Stimulated activated CD8-positive, alpha-beta memory T cell treated with anti-CD3 and anti-CD28 coated beads, Interleukin-15, amount 100 ng/mL, for 4 hours (primary cell): ENCODE data around the gene PCDHA1.
"Not testable (repeated sequence)": the region's sequence is repeated elsewhere in the genome, so short reads cannot be mapped to it uniquely, and the experiment has no call there.

Experiments
- DNase-seq, 2 donors: peaks; one replicate each; pipeline ENCODE4 v3.0.0-alpha.2; 2020; ENCODE audit warnings: low read depth in 2 of 2

Gene PCDHA1

GRCh38 chr5:140849831-140850634 lies 64.1 kb downstream of the PCDHA1 start:
- DNase-seq: not testable (repeated sequence)

DNA sequence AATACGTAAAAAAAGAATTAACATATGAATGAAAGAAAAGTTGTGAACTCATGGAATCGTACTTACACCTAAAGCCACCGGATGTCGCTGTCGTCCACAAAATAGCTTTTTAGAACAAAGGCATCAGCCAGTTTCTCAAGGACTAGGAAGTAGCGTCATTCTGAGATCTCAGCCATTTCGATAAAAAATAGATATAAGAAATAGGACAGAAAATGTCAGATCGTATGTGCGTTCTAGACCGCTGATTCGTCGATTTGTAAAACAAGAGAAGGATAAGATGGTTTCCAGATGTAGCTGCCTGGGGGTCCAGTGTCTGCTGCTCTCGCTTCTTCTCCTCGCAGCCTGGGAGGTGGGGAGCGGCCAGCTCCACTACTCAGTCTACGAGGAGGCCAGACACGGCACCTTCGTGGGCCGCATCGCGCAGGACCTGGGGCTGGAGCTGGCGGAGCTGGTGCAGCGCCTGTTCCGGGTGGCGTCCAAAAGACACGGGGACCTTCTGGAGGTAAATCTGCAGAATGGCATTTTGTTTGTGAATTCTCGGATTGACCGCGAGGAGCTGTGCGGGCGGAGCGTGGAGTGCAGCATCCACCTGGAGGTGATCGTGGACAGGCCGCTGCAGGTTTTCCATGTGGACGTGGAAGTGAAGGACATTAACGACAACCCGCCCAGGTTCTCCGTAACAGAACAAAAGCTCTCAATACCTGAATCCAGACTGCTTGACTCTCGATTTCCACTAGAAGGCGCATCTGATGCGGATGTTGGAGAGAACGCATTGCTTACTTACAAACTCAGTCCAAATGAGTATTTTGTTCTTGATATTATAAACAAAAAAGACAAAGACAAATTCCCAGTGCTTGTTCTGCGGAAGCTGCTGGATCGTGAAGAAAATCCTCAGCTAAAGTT lies 70.1 kb downstream of the PCDHA1 start, which contains the start of gene PCDHA10:
Gene PCDHA10, plus strand, starts transcription at position 126 of the 903 bp plus-strand sequence. Its CDS starts 152 bp downstream, at position 278.
- no peak for DNase-seq

GRCh38 chr5:140857177-140857986 lies 71.4 kb downstream of the PCDHA1 start:
- DNase-seq: no peak

GRCh38 chr5:140857987-140858240 lies 72.0 kb downstream of the PCDHA1 start:
- DNase-seq: no peak

DNA sequence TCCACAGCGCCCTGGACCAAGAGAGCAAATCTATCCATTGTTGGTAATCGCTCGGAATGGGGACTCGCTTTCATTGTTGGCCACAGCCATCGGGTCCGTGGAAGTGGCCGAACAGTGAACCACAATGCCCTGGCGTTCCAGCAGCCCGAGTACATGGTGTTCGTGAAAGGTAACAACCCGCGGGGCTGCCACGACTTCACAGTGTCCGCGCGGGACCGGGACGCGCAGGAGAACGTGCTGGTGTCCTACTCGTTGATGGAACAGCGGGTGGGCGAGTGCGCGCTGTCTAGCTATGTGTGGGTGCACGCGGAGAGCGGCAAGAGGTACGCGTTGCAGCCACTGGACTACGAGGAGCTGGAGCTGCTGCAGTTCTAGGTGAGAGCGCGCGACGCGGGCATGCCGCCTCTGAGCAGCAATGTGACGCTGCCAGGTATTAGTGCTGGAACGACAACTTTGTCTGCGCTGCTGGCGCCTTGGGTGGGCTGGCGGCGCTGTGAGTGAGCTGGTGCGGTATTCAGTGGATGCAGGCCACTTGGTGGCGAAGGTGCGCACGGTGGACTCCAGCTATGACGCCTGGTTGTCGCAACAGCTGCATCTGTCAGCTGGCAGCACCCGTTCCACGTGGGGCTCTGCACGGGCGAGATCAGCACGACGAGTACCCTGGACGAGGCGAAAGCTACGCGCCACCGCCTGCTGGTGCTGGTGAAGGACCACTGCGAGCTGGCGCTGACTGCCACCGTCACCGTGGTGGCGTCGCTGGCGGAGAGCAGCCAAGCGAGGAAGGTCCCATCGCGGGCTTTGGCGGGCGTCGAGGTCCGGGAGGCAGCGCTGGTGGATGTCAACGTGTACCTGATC lies 76.7 kb downstream of the PCDHA1 start:
- no peak for DNase-seq

DNA sequence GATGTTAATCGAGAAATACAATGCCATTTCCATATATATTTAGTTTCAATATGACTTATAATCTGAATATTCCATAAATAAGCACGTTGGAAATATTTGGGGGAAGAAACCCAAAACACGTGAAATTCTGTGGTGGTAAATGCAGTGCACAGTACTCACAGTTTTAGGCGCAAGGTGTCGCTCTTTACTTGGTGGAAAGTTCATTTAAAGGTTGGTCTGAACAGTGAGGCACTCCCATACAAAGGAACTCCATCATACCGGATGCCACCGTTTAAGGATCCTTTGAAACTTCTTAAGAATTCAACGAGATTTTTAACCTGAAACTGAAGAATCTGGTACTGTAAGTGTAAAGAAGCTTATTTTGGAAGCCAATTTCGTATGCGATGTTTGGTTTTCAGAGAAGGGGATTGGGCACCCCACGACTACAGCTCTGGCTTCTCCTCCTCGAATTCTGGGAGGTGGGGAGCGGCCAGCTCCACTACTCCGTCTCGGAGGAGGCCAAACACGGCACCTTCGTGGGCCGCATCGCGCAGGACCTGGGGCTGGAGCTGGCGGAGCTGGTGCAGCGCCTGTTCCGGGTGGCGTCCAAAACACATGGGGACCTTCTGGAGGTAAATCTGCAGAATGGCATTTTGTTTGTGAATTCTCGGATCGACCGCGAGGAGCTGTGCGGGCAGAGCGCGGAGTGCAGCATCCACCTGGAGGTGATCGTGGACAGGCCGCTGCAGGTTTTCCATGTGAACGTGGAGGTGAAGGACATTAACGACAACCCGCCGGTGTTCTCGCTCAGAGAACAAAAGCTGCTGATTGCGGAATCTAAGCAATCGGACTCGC lies 83.0 kb downstream of the PCDHA1 start, which contains the start of gene PCDHA11:
Gene PCDHA11, plus strand, starts transcription at position 237 of the 834 bp plus-strand sequence. Its CDS starts 147 bp downstream, at position 384.
- DNase-seq: no peak

DNA sequence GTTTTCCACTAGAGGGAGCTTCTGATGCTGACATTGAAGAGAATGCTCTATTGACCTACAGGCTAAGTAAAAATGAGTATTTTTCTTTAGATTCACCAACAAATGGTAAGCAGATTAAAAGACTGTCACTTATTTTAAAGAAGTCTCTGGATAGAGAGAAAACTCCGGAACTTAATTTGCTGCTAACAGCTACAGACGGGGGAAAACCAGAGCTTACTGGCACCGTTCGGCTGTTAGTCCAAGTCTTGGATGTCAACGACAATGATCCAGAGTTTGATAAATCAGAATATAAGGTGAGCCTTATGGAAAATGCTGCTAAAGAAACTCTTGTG lies 83.6 kb downstream of the PCDHA1 start:
- DNase-seq: no peak

- DNase-seq: no peak
Observed at GRCh38 chr5:140870221-140871201, 84.6 kb downstream of the PCDHA1 start.

DNA sequence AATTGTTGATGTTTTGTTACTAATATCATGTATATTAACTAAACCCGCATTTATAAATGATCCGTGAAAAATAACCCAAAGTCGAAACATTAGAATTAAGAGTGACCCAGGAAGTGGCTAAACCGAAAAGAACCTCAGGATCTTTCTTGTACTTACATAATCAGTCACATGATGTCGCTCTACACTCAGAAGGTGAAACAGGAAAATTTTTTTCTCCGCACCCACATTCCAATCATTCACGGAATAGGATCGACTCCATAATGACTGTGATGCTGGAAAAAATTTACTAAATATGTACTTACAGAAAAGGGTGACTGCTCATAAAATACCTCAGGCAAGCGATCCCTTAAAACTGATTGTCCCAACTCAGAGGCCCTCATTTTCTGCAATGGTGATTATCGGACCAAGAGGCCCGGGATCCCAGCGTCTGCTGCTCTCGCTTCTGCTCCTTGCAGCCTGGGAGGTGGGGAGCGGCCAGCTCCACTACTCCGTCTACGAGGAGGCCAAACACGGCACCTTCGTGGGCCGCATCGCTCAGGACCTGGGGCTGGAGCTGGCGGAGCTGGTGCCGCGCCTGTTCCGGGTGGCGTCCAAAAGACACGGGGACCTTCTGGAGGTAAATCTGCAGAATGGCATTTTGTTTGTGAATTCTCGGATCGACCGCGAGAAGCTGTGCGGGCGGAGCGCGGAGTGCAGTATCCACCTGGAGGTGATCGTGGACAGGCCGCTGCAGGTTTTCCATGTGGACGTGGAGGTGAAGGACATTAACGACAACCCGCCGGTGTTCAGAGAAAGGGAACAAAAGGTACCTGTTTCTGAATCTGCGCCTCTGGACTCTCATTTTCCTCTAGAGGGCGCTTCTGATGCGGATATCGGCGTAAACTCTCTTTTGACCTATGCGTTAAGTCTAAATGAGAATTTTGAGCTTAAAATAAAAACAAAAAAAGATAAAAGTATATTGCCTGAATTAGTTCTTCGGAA lies 89.4 kb downstream of the PCDHA1 start, which contains the start of gene PCDHA12:
Gene PCDHA12, plus strand, starts transcription at position 224 of the 981 bp plus-strand sequence. Its CDS starts 165 bp downstream, at position 389.
- no peak for DNase-seq

GRCh38 chr5:140876541-140877261 lies 90.8 kb downstream of the PCDHA1 start:
- not testable (repeated sequence) for DNase-seq

DNA sequence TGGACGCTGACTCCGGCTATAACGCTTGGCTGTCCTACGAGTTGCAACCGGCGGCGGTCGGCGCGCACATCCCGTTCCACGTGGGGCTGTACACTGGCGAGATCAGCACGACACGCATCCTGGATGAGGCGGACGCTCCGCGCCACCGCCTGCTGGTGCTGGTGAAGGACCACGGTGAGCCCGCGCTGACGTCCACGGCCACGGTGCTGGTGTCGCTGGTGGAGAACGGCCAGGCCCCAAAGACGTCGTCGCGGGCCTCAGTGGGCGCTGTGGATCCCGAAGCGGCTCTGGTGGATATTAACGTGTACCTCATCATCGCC lies 91.3 kb downstream of the PCDHA1 start:
- no peak for DNase-seq

- no peak for DNase-seq
Observed at GRCh38 chr5:140881889-140882590, 96.1 kb downstream of the PCDHA1 start, which contains the start of gene PCDHA13. PCDHA13 (plus strand) TSS chr5:140882124; CDS start chr5:140882269, 145 bp downstream.

DNA sequence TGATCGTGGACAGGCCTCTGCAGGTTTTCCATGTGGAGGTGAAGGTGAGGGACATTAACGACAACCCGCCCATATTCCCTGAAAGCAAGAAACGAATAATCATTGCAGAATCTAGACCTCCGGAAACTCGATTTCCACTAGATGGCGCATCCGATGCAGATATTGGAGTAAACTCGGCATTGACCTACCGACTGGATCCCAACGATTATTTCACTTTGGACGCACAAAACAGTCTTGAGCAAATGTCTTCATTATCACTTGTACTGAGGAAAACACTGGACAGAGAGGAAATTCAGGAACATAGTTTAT lies 96.6 kb downstream of the PCDHA1 start:
- no peak for DNase-seq

DNA sequence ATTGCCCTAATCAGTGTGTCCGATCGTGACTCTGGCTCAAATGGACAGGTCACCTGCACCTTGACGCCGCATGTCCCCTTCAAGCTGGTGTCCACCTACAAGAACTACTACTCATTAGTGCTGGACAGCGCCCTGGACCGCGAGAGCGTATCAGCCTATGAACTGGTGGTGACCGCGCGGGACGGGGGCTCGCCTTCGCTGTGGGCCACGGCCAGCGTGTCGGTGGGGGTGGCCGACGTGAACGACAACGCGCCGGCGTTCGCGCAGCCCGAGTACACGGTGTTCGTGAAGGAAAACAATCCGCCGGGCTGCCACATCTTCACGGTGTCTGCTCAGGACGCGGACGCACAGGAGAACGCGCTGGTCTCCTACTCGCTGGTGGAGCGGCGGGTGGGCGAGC lies 97.4 kb downstream of the PCDHA1 start:
- no peak for DNase-seq

GRCh38 chr5:140883927-140884697 lies 98.2 kb downstream of the PCDHA1 start:
- DNase-seq: no peak

- no peak for DNase-seq
Observed at GRCh38 chr5:140916325-140916724, 130.4 kb downstream of the PCDHA1 start.
